HG03342 (cell line): ENCODE results near the gene CLIC6.

Source experiments
- ATAC-seq: cut with Tn5 transposase; IDR thresholded peaks from one replicate; pipeline ENCODE4 v1.9.1; 2021; ENCODE audit warnings: mild to moderate bottlenecking, moderate library complexity; ENCODE audit not compliant: unreplicated experiment

Gene CLIC6

GRCh38 chr21:34668803-34669148 lies at the start of gene CLIC6:
CLIC6 (plus strand) TSS chr21:34668994; CDS start chr21:34669389, 395 bp downstream.
- ATAC-seq: no peak

DNA sequence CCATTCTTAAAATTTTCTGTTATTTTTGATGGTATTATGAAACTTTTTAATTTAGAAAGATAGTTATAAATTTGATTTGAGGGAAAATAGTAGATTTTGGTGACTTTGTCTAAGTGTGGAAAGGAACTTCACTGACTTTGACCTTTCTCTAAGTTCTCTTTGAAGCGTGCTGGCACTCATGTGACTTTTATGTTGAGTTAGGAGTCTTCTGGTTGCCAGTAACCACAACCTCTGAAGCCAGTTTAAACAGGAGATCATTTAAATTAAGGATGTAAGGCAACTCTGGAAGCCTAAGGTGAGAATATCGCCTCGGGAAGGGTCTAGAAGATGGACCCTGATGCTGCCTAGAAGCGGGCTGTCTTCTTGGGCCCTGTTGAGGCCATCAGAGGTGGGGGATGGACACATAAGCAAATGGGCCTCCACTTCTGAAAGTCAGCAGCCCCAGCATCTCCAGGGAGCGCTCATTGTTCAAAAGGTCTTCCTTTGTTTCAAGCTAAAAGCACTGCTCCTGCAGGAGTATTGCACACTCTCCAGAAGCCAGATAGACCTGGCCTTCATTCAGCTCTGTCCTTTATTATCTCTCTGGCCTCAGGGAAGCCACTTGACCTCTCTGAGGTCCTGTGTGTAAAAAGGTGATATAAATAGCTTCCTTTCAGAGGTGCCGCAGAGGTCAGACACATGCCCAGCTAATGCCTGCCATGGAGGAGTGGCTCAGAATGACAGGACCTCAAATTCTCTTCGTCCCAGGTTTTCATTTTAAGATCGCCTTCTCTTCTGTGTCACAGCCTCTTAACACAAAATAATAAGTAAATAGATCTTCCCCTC lies 48.7 kb upstream of the CLIC6 start:
- no peak for ATAC-seq

GRCh38 chr21:34621434-34622350 lies 47.1 kb upstream of the CLIC6 start:
- no peak for ATAC-seq

DNA sequence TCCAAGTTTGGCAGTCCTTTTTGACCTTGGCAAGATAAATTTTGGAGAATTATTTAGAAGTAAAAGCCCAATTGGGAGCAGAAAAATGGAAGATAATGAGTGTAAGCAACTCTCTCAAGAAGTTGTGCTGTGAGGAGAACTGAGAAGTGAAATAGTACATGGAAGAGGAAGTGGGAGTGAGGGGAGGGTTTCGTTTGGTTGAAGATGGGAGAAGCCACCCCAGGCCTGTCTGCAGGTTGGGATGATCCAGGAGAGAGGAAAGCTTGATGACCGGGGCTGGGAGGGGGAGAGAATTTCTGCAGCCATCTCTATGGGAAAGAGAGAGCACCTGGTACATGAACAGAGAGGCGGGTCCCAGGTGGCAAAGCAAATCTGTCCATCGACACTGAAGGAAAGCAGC lies 45.3 kb upstream of the CLIC6 start:
- no peak for ATAC-seq

DNA sequence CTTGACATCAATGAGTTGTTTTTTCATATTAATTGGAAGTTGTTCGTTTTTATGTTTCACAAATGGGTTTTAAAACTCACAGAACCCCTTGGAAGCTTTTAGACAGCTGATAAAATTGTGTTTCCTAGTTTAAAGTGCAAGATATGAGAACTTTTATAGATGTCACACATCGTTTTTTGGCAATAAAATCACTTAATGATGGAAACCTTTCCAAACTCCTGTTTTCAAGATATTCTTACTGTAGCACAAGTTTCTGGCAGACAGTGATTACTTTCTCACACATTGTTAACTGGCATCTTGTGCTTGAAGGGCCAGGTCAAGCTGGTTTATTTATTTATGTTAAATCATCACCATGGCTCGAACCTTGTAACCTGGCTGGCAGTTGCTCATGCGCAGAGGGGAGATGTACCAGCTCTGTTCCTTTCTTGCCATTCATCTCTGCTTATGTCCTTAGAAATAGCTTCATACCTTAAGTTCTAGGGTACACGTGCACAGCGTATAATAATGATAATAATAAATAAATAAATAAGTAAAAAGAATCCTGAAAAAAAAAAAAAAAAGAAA lies 43.7 kb upstream of the CLIC6 start:
- ATAC-seq: no peak

- ATAC-seq: no peak
Measured at GRCh38 chr21:34626131-34626530, 42.7 kb upstream of the CLIC6 start.

GRCh38 chr21:34630536-34631143 lies 38.2 kb upstream of the CLIC6 start:
- ATAC-seq: no peak

DNA sequence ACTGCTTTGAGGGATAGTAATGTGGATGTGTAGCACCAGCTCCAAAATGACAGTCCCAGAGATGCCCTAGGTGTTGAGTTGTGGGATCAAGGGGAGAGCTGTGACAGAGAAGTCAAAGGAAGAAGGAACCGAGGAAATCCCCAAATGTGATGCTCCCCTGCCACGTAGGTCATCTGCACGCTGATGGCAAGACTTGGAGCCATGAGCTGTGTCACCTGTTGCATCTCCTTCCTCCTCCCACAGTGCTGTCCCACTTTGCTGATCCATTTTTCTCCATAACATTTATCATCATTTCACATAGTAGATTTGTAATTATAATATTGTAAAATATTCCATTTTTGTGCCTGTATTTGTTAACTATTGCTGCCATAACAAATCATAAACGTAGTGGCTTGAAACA lies 36.3 kb upstream of the CLIC6 start:
- no peak for ATAC-seq

DNA sequence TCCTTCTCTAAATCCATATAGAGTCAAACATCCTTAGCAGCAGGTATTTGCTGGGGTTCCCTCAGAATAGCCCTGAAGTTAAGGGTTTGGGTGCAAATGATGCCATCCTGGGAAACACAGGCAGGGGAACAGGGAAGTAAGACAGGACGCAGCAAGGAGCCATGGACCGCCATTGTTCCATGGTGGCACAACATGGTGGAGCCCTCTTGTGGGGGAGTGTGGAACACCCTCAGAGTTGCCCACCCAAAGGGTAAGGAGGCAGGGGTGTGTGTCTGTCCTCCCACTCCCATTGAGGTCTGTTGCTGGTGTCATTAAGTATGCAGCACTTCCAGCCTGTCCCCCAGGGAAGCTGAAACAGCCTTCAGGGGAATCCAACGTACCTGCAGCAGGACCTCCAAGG lies 33.5 kb upstream of the CLIC6 start:
- ATAC-seq: no peak

DNA sequence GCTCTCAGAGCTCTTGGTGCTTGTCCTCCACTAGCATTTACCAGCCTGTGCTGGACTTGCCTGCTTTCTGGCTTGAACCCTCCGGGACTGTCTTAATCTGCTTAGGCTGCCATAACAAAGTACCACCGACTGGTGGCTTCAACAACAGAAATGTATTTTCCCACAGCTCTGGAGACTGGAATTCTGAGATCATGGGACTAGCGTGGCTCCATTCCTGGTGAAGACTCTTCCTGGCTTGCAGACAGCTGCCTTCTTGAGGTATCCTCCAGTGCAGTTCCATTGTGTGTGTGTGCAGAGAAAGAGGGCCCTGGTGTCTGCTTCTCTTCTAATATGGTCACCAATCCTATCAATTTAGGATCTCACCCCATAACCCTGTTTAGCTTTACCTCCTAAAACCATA lies 31.8 kb upstream of the CLIC6 start:
- no peak for ATAC-seq

DNA sequence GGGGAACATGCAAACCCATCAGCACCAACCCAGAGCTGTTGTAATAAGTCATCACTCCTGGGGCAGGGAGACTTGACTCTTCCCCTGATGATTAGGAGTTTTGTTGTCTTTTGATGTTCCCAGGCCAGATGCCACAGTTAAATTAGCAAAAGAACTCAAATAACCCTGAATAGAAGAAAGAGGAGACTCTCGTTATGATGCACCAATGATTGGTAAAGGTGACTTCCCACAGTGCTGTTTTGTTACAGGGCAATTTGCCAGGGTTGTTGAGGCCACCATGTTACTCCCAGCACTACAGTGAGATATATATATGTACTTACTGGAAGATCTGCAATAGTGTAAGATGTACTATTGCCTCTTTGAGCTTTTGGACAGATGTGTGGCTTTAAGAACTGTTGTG lies 29.5 kb upstream of the CLIC6 start:
- ATAC-seq: no peak

DNA sequence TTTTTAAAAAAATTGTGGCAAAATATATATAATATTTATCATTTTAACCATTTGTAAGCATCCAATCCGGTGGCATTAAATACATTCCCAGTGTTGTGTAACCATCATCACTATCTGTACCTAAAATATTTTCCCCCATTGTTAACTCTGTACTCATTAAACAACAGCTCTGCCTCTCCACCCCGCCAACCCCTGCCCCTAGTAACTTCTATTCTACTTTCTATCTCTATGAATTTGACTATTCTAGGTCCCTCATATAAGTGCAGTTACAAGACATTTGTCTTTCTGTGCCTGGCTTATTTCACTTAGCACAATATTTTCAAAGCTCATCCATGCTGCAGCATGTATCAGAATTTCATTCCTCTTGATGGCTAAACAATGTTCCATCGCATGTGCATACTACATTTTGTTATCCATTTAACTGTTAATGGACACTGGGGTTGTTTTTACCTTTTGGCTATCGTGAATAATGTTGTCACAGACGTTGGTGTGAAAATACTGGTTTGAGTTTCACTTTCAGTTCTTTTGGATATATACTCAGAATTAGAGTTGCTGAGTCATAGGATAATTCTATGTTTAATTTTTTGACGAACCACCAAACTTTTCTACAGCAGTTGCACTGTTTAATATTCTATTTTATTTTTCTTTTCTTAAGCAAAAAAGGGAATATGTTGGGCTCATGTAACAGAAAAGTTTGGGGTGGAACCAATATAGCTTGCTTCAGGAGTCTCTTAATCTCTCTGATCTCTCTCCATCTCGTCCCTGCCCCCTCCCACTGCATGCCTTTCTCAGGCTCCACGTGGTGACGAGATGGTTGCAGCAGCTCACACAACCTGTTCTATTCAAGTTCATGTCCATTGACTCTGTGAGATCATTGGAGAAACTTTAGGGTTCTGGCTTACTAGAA lies 28.7 kb upstream of the CLIC6 start:
- no peak for ATAC-seq

GRCh38 chr21:34640858-34641257 lies 27.9 kb upstream of the CLIC6 start:
- ATAC-seq: no peak

- peak; percentile 50 for ATAC-seq
Measured at GRCh38 chr21:34642211-34643075, 26.4 kb upstream of the CLIC6 start.

DNA sequence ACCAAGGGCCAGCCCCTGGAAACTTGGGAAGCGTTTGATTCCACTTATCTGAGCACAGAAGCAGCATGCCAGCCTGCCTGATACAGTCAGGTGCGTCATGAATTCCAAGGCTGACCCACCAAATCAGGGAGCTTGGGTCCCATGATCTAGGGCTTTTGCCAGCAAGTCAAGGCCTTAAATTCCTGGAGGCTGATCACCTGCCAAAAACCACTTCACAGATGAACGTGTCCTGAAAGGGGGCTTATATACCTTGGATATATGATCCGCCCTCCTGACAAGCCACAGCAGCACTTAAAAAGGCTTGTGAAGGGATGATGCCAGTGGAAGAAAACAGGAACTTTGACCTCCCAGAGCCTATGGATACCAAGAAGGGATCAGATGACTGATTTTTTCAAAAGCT lies 24.0 kb upstream of the CLIC6 start:
- no peak for ATAC-seq

GRCh38 chr21:34647555-34647954 lies 21.2 kb upstream of the CLIC6 start:
- no peak for ATAC-seq

GRCh38 chr21:34648739-34649297 lies 20.0 kb upstream of the CLIC6 start:
- no peak for ATAC-seq

DNA sequence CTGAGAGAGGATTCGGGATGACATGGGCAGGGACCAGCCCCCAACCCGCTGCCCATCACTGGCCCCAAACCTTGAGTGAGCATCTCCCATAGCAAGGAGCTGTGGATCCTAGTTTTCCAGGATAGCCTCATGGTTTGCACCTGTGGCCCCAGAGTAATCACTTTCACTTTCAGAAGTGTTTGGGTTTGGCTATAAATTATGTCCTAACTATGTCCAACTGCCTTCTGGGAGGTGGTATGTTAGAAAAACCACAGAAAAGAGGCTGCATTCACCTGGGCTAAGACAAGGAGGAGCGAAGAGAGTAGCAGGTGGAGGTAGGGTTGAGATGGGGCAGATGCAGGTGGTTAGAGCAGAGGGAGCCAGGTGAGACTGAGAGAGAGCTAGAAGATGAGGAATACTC lies 19.4 kb upstream of the CLIC6 start:
- ATAC-seq: no peak

- no peak for ATAC-seq
Measured at GRCh38 chr21:34650861-34651431, 17.8 kb upstream of the CLIC6 start.
